Osteocyte (in vitro differentiated cells): ENCODE data around the gene ALK. TPM values are rescaled to one million over a fixed set of nuclear protein-coding genes. Genes with fewer than 3 reads are reported as not detected.
A peak's percentile ranks its signal among the peaks of the same experiment; 100 is the strongest.

Experiments
- DNase-seq: peaks from one replicate; pipeline ENCODE4 v3.0.0; 2021; ENCODE audit warnings: mixed read lengths; ENCODE audit not compliant: unreplicated experiment; ENCODE audit errors: extremely low spot score
- H3K27ac Mint-ChIP-seq: one replicate; pipeline ENCODE4 v1.8.0; 2021; ENCODE audit warnings: mild to moderate bottlenecking, mixed read lengths; ENCODE audit not compliant: unreplicated experiment
- H3K27me3 Mint-ChIP-seq: one replicate; pipeline ENCODE4 v1.8.0; 2021; ENCODE audit warnings: mixed read lengths; ENCODE audit not compliant: unreplicated experiment
- H3K36me3 Mint-ChIP-seq: one replicate; pipeline ENCODE4 v1.8.0; 2021; ENCODE audit warnings: mixed read lengths; ENCODE audit not compliant: unreplicated experiment
- H3K4me1 Mint-ChIP-seq: one replicate; pipeline ENCODE4 v1.8.0; 2021; ENCODE audit warnings: mixed read lengths; ENCODE audit not compliant: unreplicated experiment
- H3K4me3 Mint-ChIP-seq: one replicate; pipeline ENCODE4 v1.8.0; 2021; ENCODE audit warnings: mild to moderate bottlenecking, moderate library complexity, mixed read lengths; ENCODE audit not compliant: unreplicated experiment
- H3K9me3 Mint-ChIP-seq: one replicate; pipeline ENCODE4 v1.8.0; 2021; ENCODE audit warnings: mixed read lengths; ENCODE audit not compliant: unreplicated experiment
- total RNA-seq: library from RNA; stranded (reverse); gene quantifications from 2 replicates; pipeline ENCODE4 v1.2.1, GENCODE V29; 2021
- TF ChIP-seq, protein P1 (sequence below): fragments of 200-600 bp; sonication (generic); IDR thresholded peaks from 2 replicates; pipeline ENCODE4 v1.5.0; 2021; ENCODE audit warnings: antibody characterized with exemption, mild to moderate bottlenecking, moderate library complexity

The ALK gene
- total RNA-seq, 1 donor from 2014 or later, result not detected

GRCh38 chr2:29332540-29332939 is 588.8 kb downstream of the ALK start:
- no peak overlapping the region for H3K27ac Mint-ChIP-seq
- no peaks in the 10 kb centered on the region for H3K36me3 Mint-ChIP-seq
- no peaks in the 10 kb centered on the region for H3K4me1 Mint-ChIP-seq
- H3K9me3 Mint-ChIP-seq, result no peaks in the 10 kb centered on the region
- no peak overlapping the region for H3K4me3 Mint-ChIP-seq
- DNase-seq, result no peak
- no peaks in the 10 kb centered on the region for H3K27me3 Mint-ChIP-seq
- TF ChIP-seq, protein P1, sequence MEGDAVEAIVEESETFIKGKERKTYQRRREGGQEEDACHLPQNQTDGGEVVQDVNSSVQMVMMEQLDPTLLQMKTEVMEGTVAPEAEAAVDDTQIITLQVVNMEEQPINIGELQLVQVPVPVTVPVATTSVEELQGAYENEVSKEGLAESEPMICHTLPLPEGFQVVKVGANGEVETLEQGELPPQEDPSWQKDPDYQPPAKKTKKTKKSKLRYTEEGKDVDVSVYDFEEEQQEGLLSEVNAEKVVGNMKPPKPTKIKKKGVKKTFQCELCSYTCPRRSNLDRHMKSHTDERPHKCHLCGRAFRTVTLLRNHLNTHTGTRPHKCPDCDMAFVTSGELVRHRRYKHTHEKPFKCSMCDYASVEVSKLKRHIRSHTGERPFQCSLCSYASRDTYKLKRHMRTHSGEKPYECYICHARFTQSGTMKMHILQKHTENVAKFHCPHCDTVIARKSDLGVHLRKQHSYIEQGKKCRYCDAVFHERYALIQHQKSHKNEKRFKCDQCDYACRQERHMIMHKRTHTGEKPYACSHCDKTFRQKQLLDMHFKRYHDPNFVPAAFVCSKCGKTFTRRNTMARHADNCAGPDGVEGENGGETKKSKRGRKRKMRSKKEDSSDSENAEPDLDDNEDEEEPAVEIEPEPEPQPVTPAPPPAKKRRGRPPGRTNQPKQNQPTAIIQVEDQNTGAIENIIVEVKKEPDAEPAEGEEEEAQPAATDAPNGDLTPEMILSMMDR, result no peak

- Mint-ChIP-seq H3K4me3 (no peak overlapping the region), H3K27me3 (no peaks in the 10 kb centered on the region), H3K36me3 (no peaks in the 10 kb centered on the region), H3K4me1 (no peaks in the 10 kb centered on the region), H3K27ac (no peak overlapping the region), H3K9me3 (no peaks in the 10 kb centered on the region)
- TF ChIP-seq, protein P1, result peak; percentile 18
- no peak for DNase-seq
Measured at GRCh38 chr2:29329899-29330298, 591.5 kb downstream of the ALK start.

- Mint-ChIP-seq H3K9me3 (no peaks in the 10 kb centered on the region), H3K4me3 (no peak overlapping the region), H3K27me3 (peaks cover 7% of the 10 kb centered on the region), H3K36me3 (no peaks in the 10 kb centered on the region), H3K27ac (no peak overlapping the region), H3K4me1 (no peaks in the 10 kb centered on the region)
- TF ChIP-seq, protein P1, result no peak
- no peak for DNase-seq
Measured at GRCh38 chr2:29326926-29327325, 594.5 kb downstream of the ALK start.

DNA sequence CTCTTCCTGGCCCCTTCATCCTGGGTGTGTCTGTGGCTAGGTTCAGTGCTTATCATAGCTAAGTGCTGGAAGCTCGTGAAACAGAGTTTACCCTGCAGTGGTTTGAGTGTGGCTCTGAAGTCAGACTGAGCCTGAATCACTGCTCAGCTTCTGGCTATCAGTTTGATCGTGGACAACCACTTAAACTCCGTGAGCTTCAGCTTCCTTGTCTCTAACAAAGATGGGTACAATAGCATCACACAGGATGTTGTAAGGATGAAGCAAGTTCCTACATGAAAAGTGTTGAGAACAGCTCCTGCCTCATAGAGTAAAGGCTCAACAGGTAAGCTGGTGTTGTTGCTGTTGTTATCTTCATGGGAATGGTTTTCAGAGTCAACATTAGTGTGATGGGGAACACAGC is 595.8 kb downstream of the ALK start:
- H3K4me1 Mint-ChIP-seq, result no peaks in the 10 kb centered on the region
- TF ChIP-seq, protein P1, result no peak

DNA sequence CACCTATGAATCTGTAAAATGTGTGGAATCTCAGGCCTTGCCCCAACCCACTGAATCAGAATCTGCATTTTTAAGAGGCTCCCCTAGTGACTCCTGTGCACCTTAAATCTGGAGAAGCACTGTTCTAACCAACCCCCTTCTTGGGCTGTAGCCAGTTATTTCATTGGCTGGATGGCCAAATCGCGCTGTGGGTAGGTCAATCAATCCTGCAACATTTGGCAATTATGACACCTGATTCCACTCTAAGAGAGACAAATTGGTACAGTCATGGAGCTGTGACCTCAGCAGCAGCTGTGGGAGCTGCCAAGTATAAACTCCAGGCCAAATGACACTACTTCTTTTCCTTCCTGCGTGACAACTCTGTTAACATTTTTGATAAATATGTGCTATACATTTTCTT is 597.4 kb downstream of the ALK start:
- Mint-ChIP-seq H3K27ac (no peak overlapping the region), H3K4me3 (no peak overlapping the region), H3K36me3 (no peaks in the 10 kb centered on the region), H3K9me3 (peaks cover 4% of the 10 kb centered on the region), H3K27me3 (peaks cover 7% of the 10 kb centered on the region), H3K4me1 (no peaks in the 10 kb centered on the region)
- TF ChIP-seq, protein P1, result no peak
- DNase-seq, result no peak

More for the DNA sequence above, 595.8 kb downstream of the ALK start:
- Mint-ChIP-seq H3K27ac (no peak overlapping the region), H3K36me3 (no peaks in the 10 kb centered on the region), H3K27me3 (peaks cover 7% of the 10 kb centered on the region), H3K9me3 (peaks cover 4% of the 10 kb centered on the region), H3K4me3 (no peak overlapping the region)
- DNase-seq, result no peak
